A673 (cell line): ENCODE results near the gene SLC45A1.
"Not testable (repeated sequence)": the region's sequence is repeated elsewhere in the genome, so short reads cannot be mapped to it uniquely, and the experiment has no call there.

Experiments
- EZH2 ChIP-seq: fragments of 200-600 bp; sonication (generic); IDR thresholded peaks from 2 replicates; pipeline ENCODE4 v1.6.1; 2017; ENCODE audit warnings: borderline replicate concordance, low read depth, mild to moderate bottlenecking, mixed read lengths, antibody characterized with exemption, low read length; ENCODE audit not compliant: poor library complexity, severe bottlenecking
- TF ChIP-seq, protein P1 (sequence below): fragments of 300-800, 200-600 bp; sonication (generic); conservative IDR thresholded peaks from 2 replicates; pipeline ENCODE4 v1.5.1; 2017; ENCODE audit warnings: low read depth, mild to moderate bottlenecking, antibody characterized with exemption, low read length, moderate library complexity, mixed read lengths

DNA sequence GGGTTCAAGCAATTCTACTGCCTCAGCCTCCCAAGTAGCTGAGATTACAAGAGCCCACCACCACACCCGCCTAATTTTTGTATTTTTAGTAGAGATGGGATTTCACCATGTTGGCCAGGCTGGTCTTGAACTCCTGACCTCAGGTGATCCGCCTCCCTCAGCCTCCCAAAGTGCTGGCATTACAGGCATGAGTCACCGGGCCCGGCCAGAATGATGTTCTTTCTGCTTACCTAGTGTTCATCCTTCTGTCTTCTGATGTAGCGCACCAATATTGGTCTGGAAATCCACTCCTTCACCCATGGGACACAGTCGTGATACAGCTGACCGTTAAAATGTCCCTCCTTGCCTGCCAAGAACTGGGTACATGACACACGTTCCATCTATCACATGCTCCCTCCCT is 39.2 kb upstream of the SLC45A1 start:
- TF ChIP-seq, protein P1, sequence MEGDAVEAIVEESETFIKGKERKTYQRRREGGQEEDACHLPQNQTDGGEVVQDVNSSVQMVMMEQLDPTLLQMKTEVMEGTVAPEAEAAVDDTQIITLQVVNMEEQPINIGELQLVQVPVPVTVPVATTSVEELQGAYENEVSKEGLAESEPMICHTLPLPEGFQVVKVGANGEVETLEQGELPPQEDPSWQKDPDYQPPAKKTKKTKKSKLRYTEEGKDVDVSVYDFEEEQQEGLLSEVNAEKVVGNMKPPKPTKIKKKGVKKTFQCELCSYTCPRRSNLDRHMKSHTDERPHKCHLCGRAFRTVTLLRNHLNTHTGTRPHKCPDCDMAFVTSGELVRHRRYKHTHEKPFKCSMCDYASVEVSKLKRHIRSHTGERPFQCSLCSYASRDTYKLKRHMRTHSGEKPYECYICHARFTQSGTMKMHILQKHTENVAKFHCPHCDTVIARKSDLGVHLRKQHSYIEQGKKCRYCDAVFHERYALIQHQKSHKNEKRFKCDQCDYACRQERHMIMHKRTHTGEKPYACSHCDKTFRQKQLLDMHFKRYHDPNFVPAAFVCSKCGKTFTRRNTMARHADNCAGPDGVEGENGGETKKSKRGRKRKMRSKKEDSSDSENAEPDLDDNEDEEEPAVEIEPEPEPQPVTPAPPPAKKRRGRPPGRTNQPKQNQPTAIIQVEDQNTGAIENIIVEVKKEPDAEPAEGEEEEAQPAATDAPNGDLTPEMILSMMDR, result not testable (repeated sequence)
- TF ChIP-seq EZH2, result not testable (repeated sequence)
